ENCODE measurements around the gene C11orf54.
"Not testable (repeated sequence)": the region's sequence is repeated elsewhere in the genome, so short reads cannot be mapped to it uniquely, and the experiment has no call there.

Gene C11orf54

GRCh38 chr11:93734427-93735222, 6.8 kb upstream of the C11orf54 start:
- no peak for DNase-seq

DNA sequence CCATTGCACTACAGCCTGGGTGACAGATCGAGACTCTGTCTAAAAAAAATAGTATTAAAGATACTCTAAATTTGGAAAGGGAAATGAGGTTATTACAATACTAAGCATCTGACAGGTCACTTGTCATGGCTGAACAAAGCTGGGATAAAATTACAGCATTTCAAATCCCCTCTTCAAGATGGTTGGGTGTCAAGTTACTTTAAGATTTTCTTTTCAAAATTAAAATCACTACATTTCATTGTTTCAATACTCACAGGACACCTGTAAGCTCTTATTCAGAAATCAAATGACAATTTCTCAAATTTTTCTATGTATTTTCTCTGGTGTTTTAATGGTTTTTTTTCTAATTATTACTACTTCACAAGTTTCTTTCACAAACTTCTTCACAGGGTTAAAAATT, 5.8 kb upstream of the C11orf54 start:
- no peak for DNase-seq

DNA sequence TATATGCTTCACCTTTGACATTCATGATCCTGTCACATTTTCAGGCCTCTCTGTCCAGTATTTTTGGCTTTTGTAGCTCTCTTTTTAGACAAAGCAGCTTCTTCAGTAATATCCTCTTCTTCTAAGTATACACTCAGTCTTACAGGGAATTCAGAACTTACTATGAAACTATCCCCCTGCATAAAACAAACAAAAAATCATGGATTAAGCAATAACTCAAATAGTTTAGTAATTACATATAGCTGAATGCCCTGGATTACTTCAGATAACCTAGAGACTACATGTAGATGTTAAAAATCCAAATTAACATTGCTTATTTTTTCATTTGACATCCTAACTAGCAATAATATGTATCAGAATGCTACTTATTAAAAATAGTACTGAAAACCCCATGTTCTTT, 5.3 kb upstream of the C11orf54 start:
- no peak for DNase-seq

DNA sequence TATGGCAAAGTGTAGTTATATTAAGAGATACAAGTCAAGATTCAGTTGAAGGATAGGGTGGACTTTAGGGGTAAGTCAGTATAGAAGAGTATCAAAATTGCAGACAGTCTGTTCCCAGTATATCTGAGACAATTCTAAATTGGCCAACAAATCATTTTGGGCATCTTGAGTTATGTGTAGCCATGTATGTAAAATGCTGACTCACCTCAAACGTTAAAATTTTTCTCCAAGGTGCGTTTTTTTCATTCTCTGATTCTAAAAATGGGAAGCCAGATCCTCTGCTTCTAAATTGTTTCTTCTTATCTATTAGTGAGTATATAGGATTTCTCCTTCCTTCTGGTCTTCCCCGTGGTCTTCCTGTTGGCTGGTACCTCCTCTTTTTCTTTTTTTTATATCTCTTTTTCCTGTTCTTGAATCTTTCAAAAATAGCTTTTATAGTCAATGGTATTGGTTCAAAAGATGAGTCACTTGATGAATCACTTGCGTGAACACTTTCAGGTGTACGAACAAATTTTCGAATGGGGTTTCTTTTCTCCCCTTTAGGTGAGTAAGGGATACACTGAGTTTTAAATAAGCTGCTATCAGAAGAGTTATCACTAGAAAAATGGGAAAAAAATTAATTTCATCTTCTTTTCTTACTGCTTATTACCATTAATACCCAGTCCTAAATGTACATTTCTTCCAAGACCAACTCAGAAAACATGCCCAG, 3.4 kb upstream of the C11orf54 start:
- DNase-seq, result no peak

GRCh38 chr11:93738647-93739081, 2.8 kb upstream of the C11orf54 start:
- DNase-seq, result no peak

- peak; percentile 75 for DNase-seq
Observed at GRCh38 chr11:93740031-93740729, 1.3 kb upstream of the C11orf54 start.

DNA sequence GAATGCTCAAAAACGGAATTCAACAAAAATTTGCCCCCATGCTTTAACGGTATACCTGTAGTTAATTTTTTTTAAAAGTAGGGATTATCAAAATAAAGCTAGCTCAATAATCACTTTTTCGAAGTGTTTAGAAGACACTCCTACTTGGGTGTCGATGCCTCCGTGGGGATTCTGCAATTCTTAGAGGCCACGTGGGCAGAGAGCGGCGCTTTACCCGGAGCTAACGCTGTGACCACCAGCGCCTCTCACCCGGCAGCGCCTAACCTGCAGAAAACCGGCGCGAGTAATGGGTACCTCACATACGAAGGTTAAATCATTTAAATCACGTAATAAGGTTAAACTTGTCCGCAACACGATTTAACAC, 760 bp upstream of the C11orf54 start:
- peak; percentile 75 for DNase-seq

DNA sequence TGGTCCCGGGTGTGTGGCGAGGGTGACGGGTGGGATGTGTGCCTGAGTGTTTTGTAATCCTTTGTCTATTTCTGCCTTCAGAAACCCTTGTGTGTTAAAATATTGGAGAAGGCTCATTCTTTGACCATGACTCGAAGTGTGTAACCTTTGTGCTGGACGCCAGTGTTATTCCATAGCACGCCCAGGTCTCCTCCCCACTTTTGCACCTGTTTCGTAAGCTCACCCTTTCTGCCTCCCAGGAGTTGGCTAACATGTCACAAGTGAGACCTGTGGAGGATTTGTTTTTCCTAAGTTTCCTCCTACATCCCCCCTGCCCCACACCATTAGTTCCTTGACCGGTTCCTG, 382 bp downstream of the C11orf54 start:
- no peak for DNase-seq

GRCh38 chr11:93743291-93743690, 1.8 kb downstream of the C11orf54 start:
- DNase-seq, result no peak

- DNase-seq, result no peak
Observed at GRCh38 chr11:93744669-93745004, 3.2 kb downstream of the C11orf54 start.

- not testable (repeated sequence) for DNase-seq
Observed at GRCh38 chr11:93745005-93745755, 3.7 kb downstream of the C11orf54 start.

DNA sequence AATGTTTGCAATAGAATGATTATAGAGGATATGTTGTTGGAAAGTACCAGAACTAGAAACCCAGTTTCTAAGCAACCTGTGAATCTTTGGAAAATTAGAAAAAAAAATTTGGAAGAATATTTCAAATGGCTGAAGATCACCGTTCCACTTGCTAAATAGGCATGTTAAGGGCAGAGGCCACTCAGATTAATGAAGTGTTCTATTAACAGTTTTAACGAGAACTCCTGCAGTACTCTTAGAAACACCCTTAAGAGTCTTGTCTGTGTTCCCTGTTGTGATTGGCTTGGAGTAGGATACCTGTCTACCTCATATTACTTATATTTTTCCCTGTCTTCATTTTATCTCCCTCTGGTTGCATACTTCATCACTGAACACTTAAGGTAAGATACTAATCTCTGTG, 4.6 kb downstream of the C11orf54 start:
- DNase-seq, result no peak

DNA sequence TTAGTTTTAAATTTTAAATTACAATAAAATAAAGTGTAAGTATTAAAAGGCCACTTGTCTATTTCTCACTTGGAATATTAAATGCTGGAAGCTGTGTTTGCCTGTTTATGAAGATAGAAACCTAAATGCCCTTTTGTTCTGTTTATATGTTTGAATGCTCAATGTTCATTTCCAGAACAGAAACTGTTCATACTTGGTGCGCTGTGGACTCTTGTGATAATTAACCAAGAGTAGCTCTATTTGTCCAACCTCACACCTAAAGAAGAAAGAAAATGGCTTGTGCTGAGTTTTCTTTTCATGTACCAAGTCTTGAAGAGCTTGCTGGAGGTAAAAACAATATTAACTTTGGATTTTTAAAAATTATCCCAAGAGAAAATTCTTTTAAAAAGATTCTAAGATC, 5.7 kb downstream of the C11orf54 start:
- no peak for DNase-seq

DNA sequence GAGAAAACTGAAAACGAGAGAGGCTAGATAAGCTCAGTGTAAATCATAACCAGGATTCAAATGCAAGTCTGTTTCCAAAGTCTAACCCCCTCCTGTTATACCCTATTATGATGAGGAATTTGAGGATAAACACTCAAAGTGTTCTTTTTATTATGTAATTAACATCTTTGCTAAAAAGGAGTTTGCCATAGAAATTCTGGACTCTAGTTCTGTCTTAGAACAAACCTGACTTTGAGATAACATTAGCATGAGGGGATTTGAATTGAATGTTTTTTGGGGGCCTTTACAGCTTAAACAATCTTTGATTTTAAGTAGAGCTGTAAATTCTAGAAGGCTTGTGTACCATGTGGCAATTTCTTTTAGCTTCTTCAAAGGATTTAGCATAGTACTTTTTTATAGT, 9.5 kb downstream of the C11orf54 start:
- no peak for DNase-seq

GRCh38 chr11:93753241-93753640, 11.8 kb downstream of the C11orf54 start:
- no peak for DNase-seq

DNA sequence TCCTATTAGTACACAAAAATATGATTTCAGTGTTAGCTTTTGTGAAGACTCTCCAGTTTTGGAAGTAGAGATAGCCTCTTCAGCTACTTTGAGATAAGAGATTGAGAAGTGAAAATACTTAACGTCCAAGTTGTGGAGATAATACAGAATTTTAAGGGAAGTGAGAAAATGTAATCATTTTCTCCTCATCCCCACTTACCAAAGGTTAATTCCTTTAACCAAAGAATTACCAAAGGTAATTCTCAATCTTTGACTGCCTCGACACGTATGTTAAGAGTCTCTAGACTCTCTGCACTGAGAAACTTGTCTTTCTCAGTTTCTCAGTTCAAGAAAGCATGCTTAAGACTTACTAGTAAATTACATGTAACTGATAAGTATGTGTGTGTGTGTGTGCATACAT, 15.3 kb downstream of the C11orf54 start:
- DNase-seq, result no peak

DNA sequence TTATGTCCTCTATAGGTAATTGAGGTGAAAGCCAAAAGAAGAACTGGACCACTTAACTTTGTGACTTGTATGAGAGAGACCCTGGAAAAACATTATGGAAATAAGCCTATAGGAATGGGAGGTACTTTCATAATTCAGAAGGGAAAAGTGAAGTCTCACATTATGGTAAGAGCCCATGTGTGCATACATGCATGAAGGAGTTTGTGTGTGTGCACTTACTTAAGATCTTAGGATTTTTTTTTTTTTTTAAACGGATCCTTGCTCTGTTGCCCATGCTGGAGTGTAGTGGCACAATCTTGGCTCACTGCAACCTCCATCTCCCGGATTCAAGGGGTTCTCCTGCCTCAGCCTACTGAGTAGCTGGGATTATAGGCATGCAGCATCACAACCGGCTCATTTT, 15.8 kb downstream of the C11orf54 start:
- no peak for DNase-seq

GRCh38 chr11:93757924-93758865, 16.7 kb downstream of the C11orf54 start:
- DNase-seq, result no peak

- not testable (repeated sequence) for DNase-seq
Observed at GRCh38 chr11:93759123-93759522, 17.7 kb downstream of the C11orf54 start.

GRCh38 chr11:93761910-93762309, 20.4 kb downstream of the C11orf54 start:
- DNase-seq, result no peak

GRCh38 chr11:93765551-93765950, 24.1 kb downstream of the C11orf54 start:
- DNase-seq, result no peak

GRCh38 chr11:93766504-93766903, 25.0 kb downstream of the C11orf54 start:
- no peak for DNase-seq
